Chondrocyte (in vitro differentiated cells): ENCODE results near the gene KRT40. TPM values are rescaled to one million over a fixed set of nuclear protein-coding genes. Genes with fewer than 3 reads are reported as not detected.

Experiments used
- DNase-seq: peaks from one replicate; pipeline ENCODE4 v3.0.0; 2021; ENCODE audit warnings: mixed read lengths, low spot score
- H3K27ac Mint-ChIP-seq: one replicate; pipeline ENCODE4 v1.8.0; 2021; ENCODE audit warnings: mild to moderate bottlenecking, moderate library complexity, mixed read lengths; ENCODE audit not compliant: unreplicated experiment
- H3K27me3 Mint-ChIP-seq: 2 replicates; pipeline ENCODE4 v1.8.0; 2021; ENCODE audit warnings: low read depth, mixed read lengths
- H3K36me3 Mint-ChIP-seq: 2 replicates; pipeline ENCODE4 v1.8.0; 2021; ENCODE audit warnings: low read depth, mixed read lengths
- H3K4me1 Mint-ChIP-seq: 2 replicates; pipeline ENCODE4 v1.8.0; 2021; ENCODE audit warnings: low read depth, mild to moderate bottlenecking, mixed read lengths
- H3K4me3 Mint-ChIP-seq: one replicate; pipeline ENCODE4 v1.8.0; 2021; ENCODE audit warnings: mild to moderate bottlenecking, moderate library complexity, mixed read lengths; ENCODE audit not compliant: unreplicated experiment
- H3K9me3 Mint-ChIP-seq: 2 replicates; pipeline ENCODE4 v1.8.0; 2021; ENCODE audit warnings: low read depth, mixed read lengths
- long read RNA-seq: library from polyadenylated mRNA; stranded (forward); transcript quantifications from one replicate; pipeline ENCODE4 v2.0.0, GENCODE V29; 2021
- total RNA-seq: library from RNA; stranded (reverse); gene quantifications from 3 replicates; pipeline ENCODE4 v1.2.1, GENCODE V29; 2021
- TF ChIP-seq, protein P1 (sequence below): fragments of 200-600 bp; sonication (generic); IDR thresholded peaks from 2 replicates; pipeline ENCODE4 v1.5.0; 2021; ENCODE audit warnings: antibody characterized with exemption, mild to moderate bottlenecking, moderate library complexity

Gene KRT40
- total RNA-seq = not detected in 3 replicates
- long read RNA-seq = 0 reads

GRCh38 chr17:40984226-40984625, at the start of gene KRT40:
Gene KRT40 (minus strand): TSS chr17:40984326. CDS start chr17:40984273, 53 bp downstream.
- DNase-seq = no peak
- no peak within 1 kb of the TSS for H3K4me3 Mint-ChIP-seq
- H3K36me3 Mint-ChIP-seq = no peaks in the 10 kb centered on the region
- no peaks in the 10 kb centered on the region for H3K9me3 Mint-ChIP-seq
- peaks cover 4% of the 10 kb centered on the region for H3K27me3 Mint-ChIP-seq
- no peak within 1 kb of the TSS for H3K27ac Mint-ChIP-seq
- peaks cover 12% of the 10 kb centered on the region for H3K4me1 Mint-ChIP-seq
- TF ChIP-seq, protein P1, sequence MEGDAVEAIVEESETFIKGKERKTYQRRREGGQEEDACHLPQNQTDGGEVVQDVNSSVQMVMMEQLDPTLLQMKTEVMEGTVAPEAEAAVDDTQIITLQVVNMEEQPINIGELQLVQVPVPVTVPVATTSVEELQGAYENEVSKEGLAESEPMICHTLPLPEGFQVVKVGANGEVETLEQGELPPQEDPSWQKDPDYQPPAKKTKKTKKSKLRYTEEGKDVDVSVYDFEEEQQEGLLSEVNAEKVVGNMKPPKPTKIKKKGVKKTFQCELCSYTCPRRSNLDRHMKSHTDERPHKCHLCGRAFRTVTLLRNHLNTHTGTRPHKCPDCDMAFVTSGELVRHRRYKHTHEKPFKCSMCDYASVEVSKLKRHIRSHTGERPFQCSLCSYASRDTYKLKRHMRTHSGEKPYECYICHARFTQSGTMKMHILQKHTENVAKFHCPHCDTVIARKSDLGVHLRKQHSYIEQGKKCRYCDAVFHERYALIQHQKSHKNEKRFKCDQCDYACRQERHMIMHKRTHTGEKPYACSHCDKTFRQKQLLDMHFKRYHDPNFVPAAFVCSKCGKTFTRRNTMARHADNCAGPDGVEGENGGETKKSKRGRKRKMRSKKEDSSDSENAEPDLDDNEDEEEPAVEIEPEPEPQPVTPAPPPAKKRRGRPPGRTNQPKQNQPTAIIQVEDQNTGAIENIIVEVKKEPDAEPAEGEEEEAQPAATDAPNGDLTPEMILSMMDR = no peak

GRCh38 chr17:41029633-41030245, 45.6 kb upstream of the KRT40 start, which contains the start of gene KRTAP1-4:
Gene KRTAP1-4 (minus strand): TSS chr17:41030195. CDS start chr17:41030078, 117 bp downstream.
- Mint-ChIP-seq H3K36me3 (no peaks in the 10 kb centered on the region), H3K9me3 (no peaks in the 10 kb centered on the region), H3K27me3 (no peaks in the 10 kb centered on the region), H3K27ac (no peak within 1 kb of the TSS), H3K4me1 (peaks cover 2% of the 10 kb centered on the region), H3K4me3 (no peak within 1 kb of the TSS)
- DNase-seq = no peak
- TF ChIP-seq, protein P1 = no peak

DNA sequence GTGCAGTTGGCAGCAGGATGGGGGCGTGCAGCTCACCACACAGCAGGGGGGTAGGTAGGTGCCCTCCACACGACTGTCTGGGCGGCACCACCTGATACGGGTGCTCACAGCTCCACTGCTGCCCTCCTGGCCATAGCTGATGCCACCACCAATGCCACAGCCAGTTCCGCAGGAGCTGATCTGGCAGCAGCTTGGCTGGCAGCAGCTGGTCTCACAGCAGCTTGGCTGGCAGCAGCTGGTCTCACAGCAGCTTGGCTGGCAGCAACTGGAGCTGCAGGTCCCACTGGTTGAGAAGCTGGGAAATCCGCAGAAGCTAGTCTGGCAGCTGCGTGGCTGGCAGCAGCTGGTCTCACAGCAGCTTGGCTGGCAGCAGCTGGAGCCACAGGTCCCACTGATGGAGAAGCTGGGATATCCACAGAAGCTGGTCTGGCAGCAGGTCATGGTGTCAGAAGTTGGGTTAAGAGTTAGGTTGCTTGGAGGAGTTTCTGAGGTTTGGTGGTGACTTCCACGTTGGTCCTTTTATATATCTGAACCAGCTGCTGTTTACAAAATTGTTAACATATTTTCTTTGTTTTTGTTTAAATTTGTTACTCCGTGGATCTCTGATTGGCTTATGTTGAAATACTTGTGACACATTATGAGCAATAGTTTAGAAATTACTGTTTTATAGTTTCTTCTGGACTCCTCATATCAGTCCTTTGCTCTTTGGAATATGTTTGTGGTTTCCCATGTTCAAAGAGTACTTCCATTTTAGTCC, 42.8 kb upstream of the KRT40 start, which contains the start of gene KRTAP1-5:
Gene KRTAP1-5 (minus strand): TSS at position 494 of the 757 bp plus-strand sequence. CDS start 53 bp downstream, at position 441.
- no peak for DNase-seq
- TF ChIP-seq, protein P1 = no peak
- no peaks in the 10 kb centered on the region for H3K27me3 Mint-ChIP-seq
- no peaks in the 10 kb centered on the region for H3K36me3 Mint-ChIP-seq
- no peak within 1 kb of the TSS for H3K4me3 Mint-ChIP-seq
- peaks cover 5% of the 10 kb centered on the region for H3K4me1 Mint-ChIP-seq
- no peaks in the 10 kb centered on the region for H3K9me3 Mint-ChIP-seq
- H3K27ac Mint-ChIP-seq = no peak within 1 kb of the TSS

GRCh38 chr17:41024697-41025096, 40.6 kb upstream of the KRT40 start:
- DNase-seq = no peak
- TF ChIP-seq, protein P1 = no peak
- no peak overlapping the region for H3K4me3 Mint-ChIP-seq
- peaks cover 5% of the 10 kb centered on the region for H3K9me3 Mint-ChIP-seq
- no peaks in the 10 kb centered on the region for H3K27me3 Mint-ChIP-seq
- no peak overlapping the region for H3K27ac Mint-ChIP-seq
- no peaks in the 10 kb centered on the region for H3K36me3 Mint-ChIP-seq
- peaks cover 5% of the 10 kb centered on the region for H3K4me1 Mint-ChIP-seq

- peaks cover 5% of the 10 kb centered on the region for H3K9me3 Mint-ChIP-seq
- no peak overlapping the region for H3K4me3 Mint-ChIP-seq
- H3K36me3 Mint-ChIP-seq = no peaks in the 10 kb centered on the region
- H3K27me3 Mint-ChIP-seq = no peaks in the 10 kb centered on the region
- H3K4me1 Mint-ChIP-seq = peaks cover 3% of the 10 kb centered on the region
- no peak for DNase-seq
- H3K27ac Mint-ChIP-seq = no peak overlapping the region
- TF ChIP-seq, protein P1 = no peak
Measured at GRCh38 chr17:41020336-41020735, 36.2 kb upstream of the KRT40 start.
